Measurements from ENCODE around the gene TLE2.

Gene TLE2

GRCh38 chr19:3036119-3036976 lies 7.3 kb upstream of the TLE2 start:
- DNase-seq (ENCODE audit: low spot score): peak; percentile 97

GRCh38 chr19:3035542-3036118 lies 6.5 kb upstream of the TLE2 start:
- peak; percentile 99 for DNase-seq (ENCODE audit: low spot score)

GRCh38 chr19:3034656-3035541 lies 5.8 kb upstream of the TLE2 start:
- no peak for DNase-seq (ENCODE audit: low spot score)

- no peak for DNase-seq (ENCODE audit: low spot score)
Observed at GRCh38 chr19:3034406-3034655, 5.3 kb upstream of the TLE2 start.

- no peak for DNase-seq (ENCODE audit: low spot score)
Observed at GRCh38 chr19:3033595-3034405, 4.7 kb upstream of the TLE2 start.

- no peak for DNase-seq (ENCODE audit: low spot score)
Observed at GRCh38 chr19:3031607-3031867, 2.5 kb upstream of the TLE2 start.

- no peak for DNase-seq (ENCODE audit: low spot score)
Observed at GRCh38 chr19:3028305-3029064, 595 bp downstream of the TLE2 start.

- no peak for DNase-seq (ENCODE audit: low spot score)
Observed at GRCh38 chr19:3027981-3028304, 1.1 kb downstream of the TLE2 start.

GRCh38 chr19:3027292-3027691 lies 1.8 kb downstream of the TLE2 start:
- no peak for DNase-seq (ENCODE audit: low spot score)

GRCh38 chr19:3026768-3027167 lies 2.3 kb downstream of the TLE2 start:
- DNase-seq (ENCODE audit: low spot score): no peak

- no peak for DNase-seq (ENCODE audit: low spot score)
Observed at GRCh38 chr19:3025549-3025886, 3.6 kb downstream of the TLE2 start.

GRCh38 chr19:3024870-3025548 lies 4.1 kb downstream of the TLE2 start:
- no peak for DNase-seq (ENCODE audit: low spot score)

GRCh38 chr19:3024509-3024869 lies 4.6 kb downstream of the TLE2 start:
- no peak for DNase-seq (ENCODE audit: low spot score)

GRCh38 chr19:3020321-3020960 lies 8.6 kb downstream of the TLE2 start:
- no peak for DNase-seq (ENCODE audit: low spot score)

- no peak for DNase-seq (ENCODE audit: low spot score)
Observed at GRCh38 chr19:3019211-3019854, 9.7 kb downstream of the TLE2 start.

GRCh38 chr19:3017923-3018322 lies 11.2 kb downstream of the TLE2 start:
- no peak for DNase-seq (ENCODE audit: low spot score)

- DNase-seq (ENCODE audit: low spot score): no peak
Observed at GRCh38 chr19:3015126-3016057, 13.7 kb downstream of the TLE2 start.

GRCh38 chr19:3014135-3014534 lies 14.9 kb downstream of the TLE2 start:
- no peak for DNase-seq (ENCODE audit: low spot score)

GRCh38 chr19:3013263-3013725 lies 15.8 kb downstream of the TLE2 start:
- DNase-seq (ENCODE audit: low spot score): no peak

Data from left forelimb (tissue), 1 donor.